ENCODE measurements around the gene BLOC1S2. TPM values are rescaled to one million over a fixed set of nuclear protein-coding genes. Genes with fewer than 3 reads are reported as not detected.
"Not testable (repeated sequence)": the region's sequence is repeated elsewhere in the genome, so short reads cannot be mapped to it uniquely, and the experiment has no call there.

BLOC1S2 gene
- total and polyA plus RNA-seq, 4 donors = 18.0 to 54.2 (median 47.1) TPM

GRCh38 chr10:100282907-100283306 is 3.6 kb downstream of the BLOC1S2 start:
- Histone ChIP-seq H3K27ac (ENCODE audit: low read depth in 1 of 2, low read length in 1 of 2) (no peak overlapping the region), H3K9ac (ENCODE audit: insufficient read depth in 1 of 2, low read length in 2 of 2) (no peak overlapping the region), H3K4me3 (no peak overlapping the region), H3K27me3 (ENCODE audit: control insufficient read depth in 3 of 3, insufficient read depth in 3 of 3, low read length in 2 of 3) (no peaks in the 10 kb centered on the region), H3K36me3 (ENCODE audit: control insufficient read depth in 4 of 4, insufficient read depth in 4 of 4, low read length in 4 of 4) (peaks cover 6 to 27% (median 10%) of the 10 kb centered on the region in 4 donors), H3K9me3 (ENCODE audit: control insufficient read depth in 4 of 4, insufficient read depth in 3 of 4, low read length in 3 of 4) (no peaks in the 10 kb centered on the region), H3K4me1 (ENCODE audit: control insufficient read depth in 5 of 5, insufficient read depth in 5 of 5, low read length in 5 of 5) (peaks cover 0 to 12% (median 3%) of the 10 kb centered on the region in 5 donors)
- no peak for DNase-seq
- TF ChIP-seq CTCF (IDR thresholded peaks at IDR 0.05; ENCODE audit: control extremely low read depth, extremely low read depth) = no peak
- 87 to 93% methylated on average over 3 of the region's 3 CpGs for WGBS, 2 donors
- ATAC-seq (ENCODE audit: insufficient read depth, low FRiP score) = no peak

- DNase-seq; H3K9ac ChIP-seq (ENCODE audit: insufficient read depth in 1 of 2, low read length in 2 of 2); H3K9me3 ChIP-seq (ENCODE audit: control insufficient read depth in 4 of 4, insufficient read depth in 3 of 4, low read length in 3 of 4); H3K4me1 ChIP-seq (ENCODE audit: control insufficient read depth in 5 of 5, insufficient read depth in 5 of 5, low read length in 5 of 5); H3K4me3 ChIP-seq; ATAC-seq (ENCODE audit: insufficient read depth, low FRiP score); H3K27ac ChIP-seq (ENCODE audit: low read depth in 1 of 2, low read length in 1 of 2); H3K27me3 ChIP-seq (ENCODE audit: control insufficient read depth in 3 of 3, insufficient read depth in 3 of 3, low read length in 2 of 3): not testable (repeated sequence)
- H3K36me3 ChIP-seq (ENCODE audit: control insufficient read depth in 4 of 4, insufficient read depth in 4 of 4, low read length in 4 of 4) = peaks cover 6 to 23% (median 14%) of the 10 kb centered on the region in 4 donors
- WGBS, 2 donors = 85 to 88% methylated on average over 15 to 21 of the region's 31 CpGs
These were observed 9.5 kb downstream of the BLOC1S2 start for GRCh38 chr10:100276971-100277370.

- Histone ChIP-seq H3K9ac (ENCODE audit: insufficient read depth in 1 of 2, low read length in 2 of 2) (peak within 1 kb of the TSS; percentile 57 to 98), H3K4me3 (peak within 1 kb of the TSS; percentile 100), H3K36me3 (ENCODE audit: control insufficient read depth in 4 of 4, insufficient read depth in 4 of 4, low read length in 4 of 4) (peaks cover 0 to 3% (median 0%) of the 10 kb centered on the region in 4 donors), H3K27ac (ENCODE audit: low read depth in 1 of 2, low read length in 1 of 2) (peak within 1 kb of the TSS; percentile 80 to 97), H3K27me3 (ENCODE audit: control insufficient read depth in 3 of 3, insufficient read depth in 3 of 3, low read length in 2 of 3) (no peaks in the 10 kb centered on the region), H3K9me3 (ENCODE audit: control insufficient read depth in 4 of 4, insufficient read depth in 3 of 4, low read length in 3 of 4) (peaks cover 0 to 2% (median 0%) of the 10 kb centered on the region in 4 donors), H3K4me1 (ENCODE audit: control insufficient read depth in 5 of 5, insufficient read depth in 5 of 5, low read length in 5 of 5) (peaks cover 0 to 12% (median 0%) of the 10 kb centered on the region in 5 donors)
- DNase-seq (peak; percentile 91 to 96 (median 91)), ATAC-seq (ENCODE audit: insufficient read depth, low FRiP score) (peak; percentile 92)
- no peak for TF ChIP-seq CTCF (IDR thresholded peaks at IDR 0.05; ENCODE audit: control extremely low read depth, extremely low read depth)
- 3 to 4% methylated on average over 48 to 49 of the region's 49 CpGs for WGBS, 2 donors
These were observed 19.0 kb downstream of the BLOC1S2 start, which contains the start of gene CWF19L1 for GRCh38 chr10:100267239-100268104. CWF19L1 (minus strand) TSS chr10:100267638; CDS start chr10:100267593, 45 bp downstream.

- 81 to 88% methylated on average over 15 of the region's 15 CpGs for WGBS, 2 donors
These were observed 20.5 kb downstream of the BLOC1S2 start for GRCh38 chr10:100265821-100266485.

More at GRCh38 chr10:100265821-100266485, 20.5 kb downstream of the BLOC1S2 start:
- DNase-seq (no peak), ATAC-seq (ENCODE audit: insufficient read depth, low FRiP score) (no peak)
- no peak for TF ChIP-seq CTCF (IDR thresholded peaks at IDR 0.05; ENCODE audit: control extremely low read depth, extremely low read depth)
- peaks cover 0 to 2% (median 0%) of the 10 kb centered on the region in 4 donors for H3K9me3 ChIP-seq (ENCODE audit: control insufficient read depth in 4 of 4, insufficient read depth in 3 of 4, low read length in 3 of 4)
- no peak overlapping the region for H3K27ac ChIP-seq (ENCODE audit: low read depth in 1 of 2, low read length in 1 of 2)
- H3K27me3 ChIP-seq (ENCODE audit: control insufficient read depth in 3 of 3, insufficient read depth in 3 of 3, low read length in 2 of 3) = no peaks in the 10 kb centered on the region
- H3K36me3 ChIP-seq (ENCODE audit: control insufficient read depth in 4 of 4, insufficient read depth in 4 of 4, low read length in 4 of 4) = peaks cover 0 to 3% (median 0%) of the 10 kb centered on the region in 4 donors
- no peak overlapping the region for H3K9ac ChIP-seq (ENCODE audit: insufficient read depth in 1 of 2, low read length in 2 of 2)
- H3K4me1 ChIP-seq (ENCODE audit: control insufficient read depth in 5 of 5, insufficient read depth in 5 of 5, low read length in 5 of 5) = peaks cover 0 to 12% (median 0%) of the 10 kb centered on the region in 5 donors
- no peak overlapping the region for H3K4me3 ChIP-seq

Data from lung (tissue), 12 donors.